Skeletal muscle satellite cell (primary cell): ENCODE results near the gene RSPRY1.

Experiments
- H3K27me3 ChIP-seq: 2 replicates; pipeline ENCODE4 v1.7.0; 2013; ENCODE audit warnings: low read length; ENCODE audit not compliant: control insufficient read depth, insufficient read depth
- H3K36me3 ChIP-seq: 2 replicates; pipeline ENCODE4 v1.7.0; 2013; ENCODE audit warnings: mild to moderate bottlenecking, control low read depth, low read length; ENCODE audit not compliant: insufficient read depth
- H3K4me1 ChIP-seq: 2 replicates; pipeline ENCODE4 v1.7.0; 2013; ENCODE audit warnings: low read length; ENCODE audit not compliant: control insufficient read depth, insufficient read depth
- H3K4me2 ChIP-seq: 2 replicates; pipeline ENCODE4 v1.7.0; 2013; ENCODE audit warnings: mild to moderate bottlenecking, low read length
- H3K4me3 ChIP-seq: 2 replicates; pipeline ENCODE4 v1.7.0; 2013; ENCODE audit warnings: low read length
- H3K9ac ChIP-seq: 2 replicates; pipeline ENCODE4 v1.7.0; 2013; ENCODE audit warnings: mild to moderate bottlenecking, low read depth, low read length, moderate library complexity
- H3K9me3 ChIP-seq: replicated peaks from 2 replicates; pipeline ENCODE4 v1.7.0; 2013; ENCODE audit warnings: mild to moderate bottlenecking, control low read depth, low read length

RSPRY1 gene

DNA sequence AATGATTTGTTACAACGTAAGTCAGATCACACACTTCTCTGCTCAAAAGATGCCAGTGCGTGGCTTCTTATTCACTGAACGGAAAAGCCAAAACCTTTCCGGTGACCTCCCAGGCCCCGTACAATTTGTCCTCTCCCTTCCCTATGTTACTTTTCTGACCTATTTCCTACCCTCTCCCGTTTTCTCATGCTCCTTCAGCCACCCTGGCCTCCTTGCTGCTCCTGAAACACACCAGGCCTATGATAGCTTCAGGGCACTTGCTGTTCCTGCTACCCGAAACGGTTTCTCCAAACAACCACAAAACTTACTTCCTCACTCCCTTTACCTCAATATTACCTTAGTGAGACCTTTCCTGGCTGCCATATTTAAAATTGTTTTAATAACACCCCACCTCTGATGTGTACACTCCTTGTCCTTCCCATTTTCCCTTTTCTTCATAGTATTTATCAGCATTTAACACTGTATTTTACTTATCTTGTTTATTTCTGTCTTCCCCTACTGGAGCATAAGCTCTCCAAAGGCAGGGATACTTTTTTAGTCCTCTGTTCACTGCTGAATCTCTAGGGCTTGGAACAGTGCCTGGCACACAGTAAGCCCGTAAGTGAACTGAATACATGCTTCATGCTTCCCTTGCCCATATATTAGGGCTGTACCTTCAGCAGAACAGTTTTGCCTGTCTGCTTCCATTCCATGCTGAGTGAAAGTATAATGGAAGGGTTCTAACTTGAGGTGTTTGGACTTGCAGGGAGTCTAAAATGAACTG, 48.0 kb downstream of the RSPRY1 start:
- no peak overlapping the region for H3K9ac ChIP-seq
- peaks cover 79% of the 10 kb centered on the region for H3K36me3 ChIP-seq
- no peak overlapping the region for H3K4me2 ChIP-seq
- H3K4me3 ChIP-seq = no peak overlapping the region
- H3K4me1 ChIP-seq = peaks cover 3% of the 10 kb centered on the region
- no peaks in the 10 kb centered on the region for H3K27me3 ChIP-seq
- H3K9me3 ChIP-seq = no peaks in the 10 kb centered on the region

DNA sequence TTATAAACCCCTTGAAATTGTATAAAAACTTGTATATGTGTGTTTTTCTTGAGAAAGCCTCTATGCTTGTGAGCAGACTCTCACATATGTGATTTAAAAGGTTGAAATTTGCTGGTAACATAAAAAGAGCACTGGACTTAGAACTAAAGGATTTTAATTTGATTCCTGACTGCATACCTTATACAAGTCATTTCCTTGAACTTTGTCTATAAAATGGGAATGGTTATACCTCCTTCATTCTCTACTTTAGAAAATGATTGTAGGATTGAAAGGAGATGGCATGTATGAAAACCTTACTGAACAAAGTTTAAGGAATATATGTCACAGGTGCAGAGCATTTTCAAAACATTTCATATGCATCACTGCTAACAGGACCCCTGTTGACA, 48.6 kb downstream of the RSPRY1 start:
- no peak overlapping the region for H3K4me2 ChIP-seq
- H3K4me1 ChIP-seq = peaks cover 3% of the 10 kb centered on the region
- H3K9ac ChIP-seq = no peak overlapping the region
- H3K27me3 ChIP-seq = no peaks in the 10 kb centered on the region
- no peaks in the 10 kb centered on the region for H3K9me3 ChIP-seq
- no peak overlapping the region for H3K4me3 ChIP-seq
- peaks cover 80% of the 10 kb centered on the region for H3K36me3 ChIP-seq

DNA sequence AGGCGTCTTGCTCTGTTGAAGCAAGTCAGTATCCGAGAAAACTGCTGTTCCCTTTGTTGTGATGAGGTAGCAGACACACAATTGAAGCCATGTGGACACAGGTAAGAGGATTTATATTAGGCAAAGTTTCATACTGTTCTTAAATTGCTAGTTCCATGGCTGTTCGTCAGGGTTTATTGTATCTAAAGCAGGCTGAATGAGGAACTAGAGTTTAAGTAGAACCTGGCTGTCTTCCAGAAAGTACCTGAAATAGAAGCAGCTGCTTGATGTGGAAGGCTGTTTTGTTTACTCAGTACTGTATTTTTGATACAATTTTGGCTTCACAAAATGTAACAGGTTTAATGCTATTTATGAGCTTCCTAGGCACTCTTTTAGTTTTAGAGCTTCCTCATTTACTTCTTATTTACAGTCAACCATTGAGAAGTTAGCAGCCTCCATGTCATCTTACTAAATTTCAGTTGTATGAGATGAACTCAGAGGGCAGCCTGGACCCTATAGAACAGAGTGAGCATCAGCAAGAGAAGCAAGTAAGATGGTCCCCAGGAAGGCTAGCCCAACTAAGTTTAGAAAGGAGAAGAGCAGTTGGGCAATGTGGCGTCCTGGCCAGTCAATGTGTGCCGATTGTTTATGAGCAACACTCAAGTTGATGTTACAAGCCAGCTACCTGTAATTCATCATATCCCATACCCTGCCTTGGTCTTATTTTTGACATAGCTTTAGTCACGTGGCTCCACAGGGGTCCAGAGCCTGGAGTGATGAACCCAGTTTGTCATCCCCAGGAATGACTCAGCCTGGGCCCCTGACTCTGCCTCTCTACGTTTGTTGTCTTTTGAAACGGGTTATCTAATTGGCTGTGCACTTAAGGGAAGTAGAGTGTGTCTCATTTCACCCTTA, 49.2 kb downstream of the RSPRY1 start:
- Histone ChIP-seq H3K9ac (no peak overlapping the region), H3K9me3 (no peaks in the 10 kb centered on the region), H3K36me3 (peaks cover 78% of the 10 kb centered on the region)

DNA sequence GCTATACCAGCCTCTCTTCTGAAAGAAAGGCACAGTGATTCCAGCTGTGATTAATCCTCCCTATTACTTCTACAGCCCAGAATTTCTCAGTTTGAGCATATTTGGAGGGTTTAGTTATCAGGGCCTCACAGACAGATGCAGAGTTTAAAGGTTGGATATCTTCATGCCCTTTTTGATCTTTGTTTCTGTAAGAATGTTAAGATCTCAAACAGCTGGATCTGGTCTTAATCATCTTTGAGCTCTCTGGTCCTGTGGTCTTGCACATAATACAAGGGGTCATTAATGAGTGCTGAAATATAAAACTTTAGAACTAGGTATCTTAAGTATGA, 49.9 kb downstream of the RSPRY1 start:
- Histone ChIP-seq H3K4me1 (peaks cover 3% of the 10 kb centered on the region), H3K4me3 (no peak overlapping the region), H3K27me3 (no peaks in the 10 kb centered on the region), H3K9me3 (no peaks in the 10 kb centered on the region), H3K9ac (no peak overlapping the region), H3K36me3 (peaks cover 78% of the 10 kb centered on the region), H3K4me2 (no peak overlapping the region)

More for the DNA sequence above, 49.2 kb downstream of the RSPRY1 start:
- H3K4me1 ChIP-seq = peaks cover 3% of the 10 kb centered on the region
- H3K4me2 ChIP-seq = no peak overlapping the region
- no peak overlapping the region for H3K4me3 ChIP-seq
- H3K27me3 ChIP-seq = no peaks in the 10 kb centered on the region

DNA sequence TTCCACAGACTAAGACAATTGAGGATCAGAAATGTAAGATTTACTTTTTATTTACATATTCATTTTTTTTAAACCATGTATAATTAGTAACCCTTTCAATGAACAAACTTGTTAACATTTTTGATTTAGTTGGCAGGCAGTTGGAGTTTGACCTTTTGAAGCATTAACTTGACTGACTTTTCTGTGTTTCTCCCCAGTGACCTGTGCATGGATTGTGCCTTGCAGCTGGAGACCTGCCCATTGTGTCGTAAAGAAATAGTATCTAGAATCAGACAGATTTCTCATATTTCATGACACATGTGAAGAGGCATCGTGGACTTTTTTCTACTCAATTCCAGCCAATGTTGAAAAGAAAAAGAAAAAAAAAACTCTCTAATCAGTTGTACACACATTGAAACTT, 52.6 kb downstream of the RSPRY1 start:
- H3K9ac ChIP-seq = no peak overlapping the region

DNA sequence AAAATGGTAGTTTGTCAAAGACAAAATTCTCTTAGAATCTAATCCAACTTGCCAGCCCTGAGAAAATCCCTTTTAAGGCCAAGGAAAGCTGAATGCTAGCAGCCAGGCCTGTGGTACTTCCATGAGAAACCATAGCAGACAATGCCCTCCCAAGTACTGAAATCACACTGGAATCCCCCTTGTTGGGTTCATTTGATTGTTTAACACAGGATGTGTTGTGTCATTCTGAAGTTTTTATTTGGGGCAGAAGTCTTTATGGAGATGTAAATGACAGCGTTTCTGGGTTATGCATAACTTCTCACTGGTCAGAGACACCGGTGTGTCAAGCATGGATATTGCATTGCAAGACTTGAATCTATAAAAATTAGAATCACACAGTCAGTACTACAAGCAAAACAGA, 53.0 kb downstream of the RSPRY1 start:
- no peaks in the 10 kb centered on the region for H3K9me3 ChIP-seq
- H3K4me1 ChIP-seq = peaks cover 3% of the 10 kb centered on the region
- H3K4me2 ChIP-seq = no peak overlapping the region
- peaks cover 47% of the 10 kb centered on the region for H3K36me3 ChIP-seq
- H3K9ac ChIP-seq = no peak overlapping the region
- no peaks in the 10 kb centered on the region for H3K27me3 ChIP-seq
- no peak overlapping the region for H3K4me3 ChIP-seq

More for the DNA sequence above, 52.6 kb downstream of the RSPRY1 start:
- Histone ChIP-seq H3K4me3 (no peak overlapping the region), H3K27me3 (no peaks in the 10 kb centered on the region), H3K36me3 (peaks cover 52% of the 10 kb centered on the region), H3K4me2 (no peak overlapping the region), H3K4me1 (peaks cover 3% of the 10 kb centered on the region), H3K9me3 (no peaks in the 10 kb centered on the region)

DNA sequence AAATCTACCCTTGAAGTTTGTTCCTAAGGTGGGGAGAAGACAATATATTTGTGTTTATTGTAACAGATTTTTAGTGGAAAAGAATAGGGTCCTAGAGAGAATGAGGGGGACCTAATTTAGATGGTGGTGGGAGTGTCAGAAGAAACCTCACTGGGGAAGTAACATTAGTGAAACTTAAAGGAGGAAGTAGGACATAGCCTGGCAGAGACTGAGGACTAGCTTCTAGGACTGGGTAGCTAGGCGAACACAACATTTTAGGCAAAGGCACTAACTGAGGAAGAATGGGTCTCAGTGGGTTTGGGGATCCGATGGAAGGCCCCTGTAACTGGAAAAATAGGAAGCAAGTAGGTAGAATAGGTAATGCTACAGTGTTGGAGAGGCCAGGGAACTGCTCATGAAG, 54.7 kb downstream of the RSPRY1 start:
- H3K27me3 ChIP-seq = no peaks in the 10 kb centered on the region
- H3K36me3 ChIP-seq = peaks cover 30% of the 10 kb centered on the region
- no peak overlapping the region for H3K9ac ChIP-seq
- H3K4me1 ChIP-seq = peaks cover 7% of the 10 kb centered on the region
- H3K4me2 ChIP-seq = no peak overlapping the region
- no peaks in the 10 kb centered on the region for H3K9me3 ChIP-seq
- H3K4me3 ChIP-seq = no peak overlapping the region

DNA sequence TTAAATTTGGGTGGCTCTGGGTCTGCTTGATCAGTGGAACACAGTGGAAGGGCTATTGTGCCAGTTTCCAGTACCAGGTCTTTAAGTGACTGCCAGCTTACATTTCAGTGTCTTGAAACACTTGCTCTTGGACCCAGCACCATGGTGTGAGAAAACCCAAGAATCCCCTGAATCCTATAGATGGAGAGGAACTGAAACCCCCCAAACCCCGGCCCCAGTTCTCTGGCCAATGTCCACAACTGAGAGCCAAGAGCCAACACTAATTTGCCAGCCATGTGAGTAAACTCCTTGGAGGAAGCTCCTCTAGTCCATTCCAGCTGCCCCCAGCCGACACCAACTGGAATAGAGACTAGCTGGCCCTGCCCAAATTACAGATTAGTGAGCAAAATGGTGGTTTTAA, 56.5 kb downstream of the RSPRY1 start:
- no peaks in the 10 kb centered on the region for H3K9me3 ChIP-seq
- no peak overlapping the region for H3K4me3 ChIP-seq
- no peaks in the 10 kb centered on the region for H3K27me3 ChIP-seq
- peaks cover 12% of the 10 kb centered on the region for H3K4me1 ChIP-seq
- H3K9ac ChIP-seq = no peak overlapping the region
- H3K36me3 ChIP-seq = peaks cover 32% of the 10 kb centered on the region
- H3K4me2 ChIP-seq = no peak overlapping the region

DNA sequence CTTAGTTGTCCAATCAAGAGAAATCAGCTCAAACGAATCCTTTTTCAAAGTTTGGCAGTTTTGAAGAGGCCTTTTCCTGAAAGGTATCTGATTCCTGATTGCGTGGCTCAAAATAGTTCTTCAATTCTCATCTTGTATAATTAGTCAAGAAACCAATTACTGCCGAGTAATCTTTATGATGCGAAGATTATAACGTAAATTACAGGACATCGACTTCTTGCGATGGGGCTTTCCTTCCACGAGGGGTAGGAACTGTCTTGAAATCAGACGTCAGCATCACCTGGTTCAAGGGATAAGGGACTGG, 58.3 kb downstream of the RSPRY1 start:
- H3K9ac ChIP-seq = peak overlapping the region; percentile 96

DNA sequence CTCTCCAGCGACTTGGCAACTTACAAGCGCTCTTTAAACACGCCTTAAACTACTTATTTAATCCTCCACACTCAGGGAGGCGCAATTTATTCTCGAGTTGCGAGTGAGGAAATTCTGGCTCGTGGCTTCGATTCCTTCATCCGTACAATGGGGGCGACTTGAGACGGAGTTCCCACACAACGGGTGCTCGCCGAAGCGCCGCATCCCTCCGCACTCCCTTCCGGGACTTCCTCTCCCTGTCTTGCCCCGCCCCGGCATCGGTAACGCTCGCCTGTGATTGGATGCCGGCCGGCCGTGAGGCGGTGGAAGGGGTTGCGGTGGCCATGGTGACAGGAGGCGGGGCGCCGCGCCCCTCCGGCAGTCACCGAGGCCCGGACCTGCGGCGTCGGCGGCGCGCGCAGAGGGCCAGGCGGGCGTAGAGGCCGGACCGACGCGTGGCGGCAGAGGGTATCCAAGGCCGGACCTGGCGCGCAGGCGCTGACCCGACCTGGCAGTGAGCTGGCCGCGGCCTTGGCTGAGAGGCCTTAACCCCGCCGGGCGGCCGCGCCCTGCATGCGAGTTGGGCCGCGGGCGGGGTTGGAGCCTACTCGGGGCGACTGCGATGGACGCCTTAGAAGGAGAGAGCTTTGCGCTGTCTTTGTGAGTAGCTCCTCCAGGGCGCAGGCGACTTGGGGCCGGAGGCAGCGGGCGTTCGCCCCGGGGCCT, 58.8 kb downstream of the RSPRY1 start, which contains the start of gene ARL2BP:
Gene ARL2BP (plus strand): TSS at position 493 of the 705 bp plus-strand sequence. CDS start 109 bp downstream, at position 602.
- H3K9ac ChIP-seq = peak within 1 kb of the TSS; percentile 96
- H3K9me3 ChIP-seq = no peaks in the 10 kb centered on the region
- H3K27me3 ChIP-seq = no peaks in the 10 kb centered on the region
- H3K4me3 ChIP-seq = peak within 1 kb of the TSS; percentile 82
- peaks cover 12% of the 10 kb centered on the region for H3K4me1 ChIP-seq
- peaks cover 35% of the 10 kb centered on the region for H3K36me3 ChIP-seq
- peak within 1 kb of the TSS; percentile 87 for H3K4me2 ChIP-seq

More for the DNA sequence above, 58.3 kb downstream of the RSPRY1 start:
- H3K4me3 ChIP-seq = peak overlapping the region; percentile 82
- peaks cover 31% of the 10 kb centered on the region for H3K36me3 ChIP-seq
- H3K9me3 ChIP-seq = no peaks in the 10 kb centered on the region
- peak overlapping the region; percentile 87 for H3K4me2 ChIP-seq
- peaks cover 12% of the 10 kb centered on the region for H3K4me1 ChIP-seq
- H3K27me3 ChIP-seq = no peaks in the 10 kb centered on the region

DNA sequence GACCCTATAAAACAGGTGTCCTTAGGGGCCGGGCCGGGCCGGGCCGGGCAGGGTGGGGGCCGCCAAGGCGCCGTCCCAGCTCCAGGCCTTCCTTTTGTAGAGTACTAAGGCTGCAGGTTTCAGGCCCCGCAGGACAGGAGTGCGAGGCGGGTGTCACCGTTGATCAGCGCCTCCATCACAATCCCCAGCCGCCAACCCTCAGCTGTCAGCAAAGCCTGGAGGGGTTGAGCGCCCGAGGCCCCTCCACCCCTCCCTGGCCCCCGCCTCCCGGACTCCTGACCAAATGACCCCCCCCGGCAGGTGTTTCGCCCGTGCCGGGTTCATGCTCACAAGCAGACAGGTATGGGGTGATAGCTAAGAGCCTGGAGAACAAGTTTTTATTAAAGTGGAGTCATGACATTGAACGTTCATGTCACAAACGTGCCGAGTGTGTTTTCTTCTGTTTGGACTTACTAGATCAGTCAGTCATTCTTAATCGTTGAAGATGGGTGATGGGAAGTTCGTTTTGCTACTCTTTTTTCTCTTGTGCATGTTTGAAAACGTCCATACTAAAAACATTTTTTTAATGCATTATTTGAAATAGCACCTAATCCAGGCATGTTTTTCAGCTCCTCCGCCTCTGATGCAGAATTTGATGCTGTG, 59.5 kb downstream of the RSPRY1 start:
- peak overlapping the region; percentile 96 for H3K9ac ChIP-seq
- no peaks in the 10 kb centered on the region for H3K27me3 ChIP-seq
- H3K36me3 ChIP-seq = peaks cover 36% of the 10 kb centered on the region
- peaks cover 12% of the 10 kb centered on the region for H3K4me1 ChIP-seq
- no peaks in the 10 kb centered on the region for H3K9me3 ChIP-seq
- peak overlapping the region; percentile 87 for H3K4me2 ChIP-seq
- peak overlapping the region; percentile 82 for H3K4me3 ChIP-seq
